IPS DF 6.9 (cell line): ENCODE measurements around the gene MS4A7.
"Not testable (repeated sequence)": the region's sequence is repeated elsewhere in the genome, so short reads cannot be mapped to it uniquely, and the experiment has no call there.

Source experiments
- DNase-seq: peaks from one replicate; pipeline ENCODE4 v3.0.0-alpha.2; 2013; ENCODE audit warnings: low read depth, low spot score
- H3K27ac ChIP-seq: one replicate; pipeline ENCODE4 v1.5.1; 2013; ENCODE audit warnings: low read length, control low read depth
- H3K27me3 ChIP-seq: 2 replicates; pipeline ENCODE4 v1.6.1; 2013; ENCODE audit warnings: mild to moderate bottlenecking, low read length; ENCODE audit not compliant: control insufficient read depth, insufficient read depth
- H3K36me3 ChIP-seq: 2 replicates; pipeline ENCODE4 v1.6.1; 2013; ENCODE audit warnings: low read length; ENCODE audit not compliant: control insufficient read depth, insufficient read depth
- H3K4me1 ChIP-seq: 2 replicates; pipeline ENCODE4 v1.6.1; 2013; ENCODE audit warnings: low read length; ENCODE audit not compliant: control insufficient read depth, insufficient read depth
- H3K4me3 ChIP-seq: 2 replicates; pipeline ENCODE4 v1.5.1; 2013; ENCODE audit warnings: mild to moderate bottlenecking, low read length
- H3K9me3 ChIP-seq: 2 replicates; pipeline ENCODE4 v1.6.1; 2013; ENCODE audit warnings: low read length, inconsistent platforms; ENCODE audit not compliant: control insufficient read depth, insufficient read depth
- WGBS: extraction: QIAGEN DNeasy Blood & Tissue Kit; methylation state at CpG from one replicate; pipeline ENCODE4 v1.1.7; 2013; ENCODE audit warnings: mixed read lengths, missing lambda C conversion rate; ENCODE audit not compliant: insufficient read length, insufficient coverage; 5-methylcytosine and 5-hydroxymethylcytosine counted together

The MS4A7 gene

GRCh38 chr11:60348116-60348515 is 30.2 kb upstream of the MS4A7 start:
- Histone ChIP-seq H3K9me3 (no peaks in the 10 kb centered on the region), H3K4me3 (no peak overlapping the region), H3K27ac (no peak overlapping the region), H3K4me1 (no peaks in the 10 kb centered on the region), H3K27me3 (no peaks in the 10 kb centered on the region), H3K36me3 (no peaks in the 10 kb centered on the region)
- no CpG with 5 or more reads among the region's 2 CpGs for WGBS
- no peak for DNase-seq

DNA sequence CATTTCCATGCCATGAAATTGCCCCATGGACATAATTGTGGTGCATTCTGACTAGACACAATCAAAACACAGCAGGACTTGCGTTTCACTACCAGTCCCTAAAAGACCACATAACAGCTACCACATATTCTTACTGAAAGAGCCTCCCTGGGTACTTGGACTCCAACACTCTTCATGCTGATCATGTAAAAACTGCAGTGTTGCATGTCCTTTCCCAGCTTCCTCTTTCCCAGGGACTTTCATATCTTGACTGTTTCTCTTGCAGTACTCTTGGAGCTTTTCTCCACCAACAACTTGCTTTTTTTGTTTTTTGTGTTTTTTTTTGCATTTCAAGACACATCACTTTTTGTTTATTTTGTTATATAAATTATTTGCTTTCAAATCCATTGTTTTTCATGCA is 28.3 kb upstream of the MS4A7 start:
- H3K4me3 ChIP-seq, result no peak overlapping the region
- no peak overlapping the region for H3K27ac ChIP-seq
- no peak for DNase-seq
- H3K36me3 ChIP-seq, result no peaks in the 10 kb centered on the region
- no peaks in the 10 kb centered on the region for H3K27me3 ChIP-seq
- no peaks in the 10 kb centered on the region for H3K4me1 ChIP-seq
- WGBS, result no CpG with 5 or more reads among the region's 1 CpG
- no peaks in the 10 kb centered on the region for H3K9me3 ChIP-seq

GRCh38 chr11:60357771-60358170 is 20.6 kb upstream of the MS4A7 start:
- DNase-seq, result no peak
- no CpG with 5 or more reads among the region's 2 CpGs for WGBS

GRCh38 chr11:60360621-60361020 is 17.7 kb upstream of the MS4A7 start:
- no peaks in the 10 kb centered on the region; the same call in 1 of the 2 replicates for H3K9me3 ChIP-seq
- no peaks in the 10 kb centered on the region for H3K27me3 ChIP-seq
- no peaks in the 10 kb centered on the region for H3K36me3 ChIP-seq
- no peak overlapping the region for H3K4me3 ChIP-seq
- DNase-seq, result no peak
- WGBS, result no CpG with 5 or more reads among the region's 4 CpGs
- H3K4me1 ChIP-seq, result no peaks in the 10 kb centered on the region
- H3K27ac ChIP-seq, result no peak overlapping the region

More at GRCh38 chr11:60357771-60358170, 20.6 kb upstream of the MS4A7 start:
- Histone ChIP-seq H3K36me3 (no peaks in the 10 kb centered on the region), H3K4me3 (no peak overlapping the region), H3K27me3 (no peaks in the 10 kb centered on the region), H3K4me1 (no peaks in the 10 kb centered on the region), H3K9me3 (no peaks in the 10 kb centered on the region; the same call in 1 of the 2 replicates), H3K27ac (no peak overlapping the region)

DNA sequence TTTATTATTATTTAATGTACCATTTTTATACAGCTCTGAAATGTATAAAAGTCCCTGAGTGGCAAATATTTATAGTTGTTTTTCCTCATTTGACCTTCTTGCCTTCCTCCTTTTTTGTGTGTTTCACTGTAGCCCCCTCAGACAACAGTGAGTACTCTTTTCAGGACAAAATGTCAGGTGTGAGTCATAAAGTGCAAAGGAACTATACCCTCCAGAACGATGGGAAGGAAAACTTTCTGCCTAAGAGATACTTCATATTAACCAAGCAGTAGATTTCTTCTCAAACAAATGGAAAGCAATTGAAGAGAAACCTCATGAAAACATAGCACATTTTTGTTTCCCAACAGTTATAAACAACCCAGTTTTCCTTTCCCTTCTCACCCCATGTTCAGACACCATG is 16.1 kb upstream of the MS4A7 start:
- Histone ChIP-seq H3K27ac (no peak overlapping the region), H3K9me3 (no peaks in the 10 kb centered on the region; the same call in 1 of the 2 replicates), H3K27me3 (no peaks in the 10 kb centered on the region), H3K36me3 (no peaks in the 10 kb centered on the region), H3K4me1 (no peaks in the 10 kb centered on the region), H3K4me3 (no peak overlapping the region)
- no peak for DNase-seq
- WGBS, result no CpG with 5 or more reads among the region's 1 CpG

DNA sequence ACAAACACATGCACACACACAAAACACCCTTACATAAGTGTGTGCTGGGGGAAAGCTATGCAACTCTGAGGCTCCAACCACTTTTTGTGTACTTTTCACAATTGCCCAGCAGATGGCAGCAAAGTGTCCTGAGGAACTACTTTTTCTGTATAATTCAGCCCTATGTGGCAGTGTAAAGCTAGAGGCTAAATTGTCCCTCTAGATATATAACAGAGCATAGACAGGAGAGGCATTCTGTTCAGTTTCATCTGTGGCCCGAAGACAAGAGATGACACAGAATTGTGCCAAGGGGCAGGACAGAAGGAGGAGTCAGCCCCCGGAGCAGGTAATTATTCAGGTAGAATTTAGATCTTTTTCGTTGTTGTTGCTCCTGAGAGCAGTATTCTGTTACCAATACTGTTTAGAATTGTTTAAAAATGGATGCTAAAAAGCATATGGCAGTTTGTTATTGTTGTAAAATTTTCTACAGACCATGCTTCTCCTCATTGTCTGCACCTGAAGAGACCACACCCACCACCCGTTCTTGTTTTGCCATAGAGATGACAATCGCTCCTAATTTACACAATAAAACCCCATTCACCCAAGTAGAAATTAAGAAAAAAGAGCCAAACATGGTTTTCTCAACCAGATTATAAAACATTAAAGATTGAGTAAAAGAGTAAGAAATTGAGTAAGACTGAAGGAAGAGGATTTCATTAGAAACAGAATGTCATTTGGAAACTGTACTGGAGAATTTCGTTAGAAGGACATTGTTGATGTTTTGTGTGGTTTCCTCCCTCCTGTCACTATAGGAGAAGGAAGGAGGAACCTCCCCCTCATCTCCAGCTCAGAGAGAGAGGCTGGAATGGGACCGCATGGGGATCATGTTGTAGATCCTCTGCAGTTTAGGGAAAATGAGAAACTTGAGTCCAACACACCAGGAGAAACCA is 14.5 kb upstream of the MS4A7 start:
- WGBS, result no CpG with 5 or more reads among the region's 7 CpGs
- no peaks in the 10 kb centered on the region for H3K36me3 ChIP-seq
- H3K27me3 ChIP-seq, result no peaks in the 10 kb centered on the region
- H3K4me3 ChIP-seq, result no peak overlapping the region
- peaks cover 1% of the 10 kb centered on the region; the same call in 1 of the 2 replicates for H3K4me1 ChIP-seq
- peak; percentile 66 for DNase-seq
- H3K27ac ChIP-seq, result no peak overlapping the region
- H3K9me3 ChIP-seq, result no peaks in the 10 kb centered on the region; the same call in 1 of the 2 replicates

- WGBS, result 100% methylated on average over 1 of the region's 15 CpGs
- not testable (repeated sequence) for DNase-seq, H3K27me3 ChIP-seq, H3K4me3 ChIP-seq, H3K27ac ChIP-seq, H3K9me3 ChIP-seq, H3K36me3 ChIP-seq, H3K4me1 ChIP-seq
Measured at GRCh38 chr11:60366262-60366904, 11.9 kb upstream of the MS4A7 start.

DNA sequence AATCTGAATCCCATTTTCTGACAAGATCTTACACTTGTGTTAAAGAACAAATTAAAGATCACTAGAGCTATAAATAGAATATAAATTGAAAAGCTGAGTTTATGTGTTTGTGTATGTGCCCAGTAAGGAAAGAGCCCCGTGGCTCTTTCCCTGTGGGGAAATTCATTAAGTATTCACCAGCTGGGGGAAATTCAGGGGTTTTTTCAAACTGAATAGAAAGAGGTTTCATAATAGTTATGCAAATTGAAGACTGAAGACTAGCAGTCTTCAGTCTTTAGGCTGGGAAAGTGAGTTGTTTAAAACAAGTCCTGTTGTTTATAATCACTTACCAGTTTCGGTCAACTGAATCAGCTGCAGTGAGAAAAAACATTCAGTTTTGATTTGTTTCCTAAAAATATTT is 11.3 kb upstream of the MS4A7 start:
- no peak overlapping the region for H3K4me3 ChIP-seq

GRCh38 chr11:60367896-60368295 is 10.4 kb upstream of the MS4A7 start:
- H3K9me3 ChIP-seq, result no peaks in the 10 kb centered on the region
- H3K27ac ChIP-seq, result no peak overlapping the region
- no peak for DNase-seq
- no CpG with 5 or more reads among the region's 19 CpGs for WGBS
- H3K4me3 ChIP-seq, result no peak overlapping the region
- H3K27me3 ChIP-seq, result no peaks in the 10 kb centered on the region
- no peaks in the 10 kb centered on the region for H3K36me3 ChIP-seq
- H3K4me1 ChIP-seq, result peaks cover 1% of the 10 kb centered on the region; the same call in 1 of the 2 replicates

More for the DNA sequence above, 11.3 kb upstream of the MS4A7 start:
- Histone ChIP-seq H3K27ac (no peak overlapping the region), H3K4me1 (peaks cover 1% of the 10 kb centered on the region; the same call in 1 of the 2 replicates), H3K9me3 (no peaks in the 10 kb centered on the region), H3K36me3 (no peaks in the 10 kb centered on the region), H3K27me3 (no peaks in the 10 kb centered on the region)
- no peak for DNase-seq
- no CpG with 5 or more reads among the region's 2 CpGs for WGBS

DNA sequence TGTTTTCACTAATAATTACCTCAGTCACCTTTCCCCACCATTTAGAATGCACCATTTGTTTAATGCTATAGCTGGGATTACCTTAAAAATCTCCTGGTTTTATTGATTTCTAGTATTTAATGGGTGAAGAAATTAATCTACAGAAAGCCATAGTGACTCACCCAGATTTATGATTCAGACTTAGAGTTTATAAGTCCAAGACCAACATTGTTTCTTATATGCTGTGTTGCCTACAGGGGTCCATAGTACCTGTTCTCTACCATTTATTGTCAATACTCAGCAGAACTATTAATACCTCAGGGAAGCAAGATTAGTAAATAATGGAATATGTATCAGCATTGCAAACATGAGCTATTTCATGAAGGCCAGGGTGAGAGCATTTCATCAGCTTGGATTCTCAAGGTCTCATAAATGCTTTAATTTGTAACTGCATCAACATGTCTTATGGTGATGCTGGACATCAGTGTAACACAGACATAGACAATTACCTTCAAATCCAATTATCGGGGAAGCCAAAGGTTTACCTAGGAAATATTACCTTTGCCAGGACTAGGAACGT is 8.0 kb upstream of the MS4A7 start:
- no CpG with 5 or more reads among the region's 2 CpGs for WGBS
- Histone ChIP-seq H3K27me3 (no peaks in the 10 kb centered on the region), H3K4me1 (peaks cover 1% of the 10 kb centered on the region; the same call in 1 of the 2 replicates), H3K4me3 (no peak overlapping the region), H3K36me3 (no peaks in the 10 kb centered on the region), H3K9me3 (no peaks in the 10 kb centered on the region), H3K27ac (no peak overlapping the region)
- no peak for DNase-seq
